ENCODE data around the gene MVD.

The MVD gene

GRCh38 chr16:88646345-88647034, 16.4 kb downstream of the MVD start:
- FAIRE-seq (no peak), DNase-seq (ENCODE audit: extremely low spot score, insufficient read length, low read depth) (no peak)

DNA sequence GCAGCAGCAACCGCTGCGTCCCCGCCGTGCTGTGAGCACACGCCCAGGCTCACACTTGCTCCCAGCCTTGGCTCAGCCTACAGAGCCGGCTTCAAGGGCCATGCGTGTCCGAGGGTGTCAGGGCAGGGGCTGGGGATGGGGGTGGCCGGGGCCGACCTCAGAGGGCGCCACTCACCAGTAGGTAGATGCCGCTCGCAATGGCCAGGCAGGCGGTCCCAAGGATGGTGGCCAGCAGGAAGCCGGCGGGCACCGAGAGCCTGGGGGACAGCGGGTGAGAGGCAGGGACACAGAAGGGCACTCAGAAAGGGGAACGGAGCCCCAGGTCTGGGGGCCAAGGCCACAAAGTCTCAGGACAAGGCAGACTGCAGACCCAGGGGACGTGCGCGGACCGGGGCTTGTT, 16.9 kb downstream of the MVD start:
- FAIRE-seq (no peak), DNase-seq (ENCODE audit: extremely low spot score, insufficient read length, low read depth) (no peak)

DNA sequence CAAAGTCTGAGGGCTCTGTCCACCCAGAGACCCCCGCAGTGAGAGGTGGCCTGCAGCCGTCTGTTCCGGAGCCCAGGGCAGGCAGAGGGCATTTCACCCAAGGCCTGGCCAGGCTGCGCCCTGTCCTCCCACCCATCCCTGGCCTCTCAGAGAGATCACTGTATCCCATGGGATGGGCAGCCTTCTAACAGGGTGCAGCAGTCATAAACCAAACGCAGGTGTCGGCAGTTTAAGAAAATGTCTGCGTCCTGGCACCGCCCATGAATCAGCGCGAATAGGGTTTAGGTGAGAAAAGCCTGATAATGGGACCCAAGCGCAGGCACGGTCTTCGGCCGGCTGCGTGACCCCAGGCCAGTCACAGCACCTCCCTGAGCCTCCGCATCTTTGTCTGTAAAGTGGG, 17.4 kb downstream of the MVD start:
- no peak for FAIRE-seq
- DNase-seq (ENCODE audit: extremely low spot score, insufficient read length, low read depth), result no peak

DNA sequence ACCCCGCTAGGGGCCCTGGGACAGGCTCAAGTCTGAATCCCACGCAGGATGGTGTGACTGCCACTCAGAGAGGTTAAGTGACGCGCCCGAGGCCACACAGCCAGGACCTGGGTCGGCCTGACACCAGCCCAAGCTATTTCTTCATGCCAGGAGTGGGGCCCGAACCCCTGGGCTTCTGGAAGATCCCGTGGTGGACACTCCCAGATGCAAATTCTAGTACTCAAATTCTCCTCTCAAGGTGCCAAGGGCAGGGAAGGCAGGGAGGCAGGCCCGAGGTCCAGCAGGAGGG, 19.3 kb downstream of the MVD start:
- FAIRE-seq, result no peak

DNA sequence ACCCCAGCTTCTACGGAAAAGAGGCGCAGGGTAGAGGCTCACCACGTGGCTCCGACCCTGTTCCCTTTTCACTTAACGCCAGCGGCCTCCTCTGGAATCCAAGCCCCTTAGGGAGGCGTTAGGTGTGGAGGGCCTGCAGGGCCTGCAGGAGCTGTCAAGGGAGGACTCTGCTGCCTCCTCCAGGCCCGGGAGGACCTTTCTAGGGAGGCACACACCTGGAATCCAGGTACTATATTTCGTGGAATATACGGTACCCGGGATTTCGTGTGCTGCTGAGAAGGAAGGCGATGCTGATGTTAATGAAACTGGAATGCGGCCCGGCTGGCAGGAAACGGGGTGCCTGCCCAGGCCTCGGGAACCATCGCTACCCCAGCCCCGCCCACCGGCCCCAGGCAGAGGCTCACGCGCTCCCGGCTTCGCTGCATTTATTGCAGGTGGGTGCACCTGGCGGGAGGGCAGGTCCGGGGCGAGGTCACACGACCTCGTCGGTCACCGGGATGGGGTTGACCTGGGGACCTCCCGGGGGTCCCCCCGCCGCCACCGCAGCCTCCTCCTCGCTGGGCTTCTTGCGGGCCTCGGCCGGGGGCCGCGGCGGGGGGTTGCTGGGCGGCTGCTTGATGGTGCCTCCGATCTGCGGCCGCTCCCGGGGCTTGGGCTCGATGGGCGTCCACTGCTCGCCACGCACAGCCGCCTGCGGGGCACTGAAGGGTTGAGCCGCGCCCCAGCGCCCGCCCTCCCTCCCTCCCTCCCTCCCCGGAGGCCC, 19.8 kb downstream of the MVD start:
- DNase-seq (ENCODE audit: extremely low spot score, insufficient read length, low read depth) (no peak), FAIRE-seq (no peak)

More for the DNA sequence above, 19.3 kb downstream of the MVD start:
- no peak for DNase-seq (ENCODE audit: extremely low spot score, insufficient read length, low read depth)

- no peak for FAIRE-seq
These were observed 22.2 kb downstream of the MVD start for GRCh38 chr16:88640498-88641247.

GRCh38 chr16:88640039-88640495, 22.8 kb downstream of the MVD start:
- FAIRE-seq, result no peak
- DNase-seq (ENCODE audit: extremely low spot score, insufficient read length, low read depth), result no peak

More at GRCh38 chr16:88640498-88641247, 22.2 kb downstream of the MVD start:
- no peak for DNase-seq (ENCODE audit: extremely low spot score, insufficient read length, low read depth)

DNA sequence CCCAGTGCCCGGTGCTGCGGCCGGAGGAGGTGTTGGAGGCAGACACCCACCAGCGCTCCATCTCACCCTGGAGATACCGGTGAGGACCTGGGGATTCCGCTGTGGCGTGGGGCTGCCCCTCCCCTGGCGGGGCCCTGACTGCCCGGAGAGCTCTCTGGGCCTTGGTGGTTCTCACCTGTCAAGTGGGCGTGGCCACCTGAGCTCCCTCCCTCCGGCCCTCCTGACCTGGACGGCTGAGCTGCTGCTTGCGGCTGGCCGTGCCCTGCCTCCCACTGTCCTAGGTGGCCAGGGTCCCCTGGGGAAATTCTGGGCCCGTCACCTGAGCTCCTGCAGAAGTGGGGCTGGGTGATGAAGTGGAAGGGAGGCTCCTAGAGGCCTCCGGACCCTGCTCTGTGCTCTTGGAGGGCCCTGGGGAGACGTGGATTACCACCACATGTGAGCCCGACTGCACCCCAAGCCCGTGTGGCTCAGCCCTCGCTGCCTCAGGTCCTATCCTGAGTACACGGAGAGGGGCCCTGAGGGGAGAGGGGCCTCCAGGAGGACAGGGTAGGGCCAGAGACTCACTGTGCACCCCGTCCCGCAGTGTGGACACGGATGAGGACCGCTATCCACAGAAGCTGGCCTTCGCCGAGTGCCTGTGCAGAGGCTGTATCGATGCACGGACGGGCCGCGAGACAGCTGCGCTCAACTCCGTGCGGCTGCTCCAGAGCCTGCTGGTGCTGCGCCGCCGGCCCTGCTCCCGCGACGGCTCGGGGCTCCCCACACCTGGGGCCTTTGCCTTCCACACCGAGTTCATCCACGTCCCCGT, 23.5 kb downstream of the MVD start:
- no peak for FAIRE-seq
- no peak for DNase-seq (ENCODE audit: extremely low spot score, insufficient read length, low read depth)

DNA sequence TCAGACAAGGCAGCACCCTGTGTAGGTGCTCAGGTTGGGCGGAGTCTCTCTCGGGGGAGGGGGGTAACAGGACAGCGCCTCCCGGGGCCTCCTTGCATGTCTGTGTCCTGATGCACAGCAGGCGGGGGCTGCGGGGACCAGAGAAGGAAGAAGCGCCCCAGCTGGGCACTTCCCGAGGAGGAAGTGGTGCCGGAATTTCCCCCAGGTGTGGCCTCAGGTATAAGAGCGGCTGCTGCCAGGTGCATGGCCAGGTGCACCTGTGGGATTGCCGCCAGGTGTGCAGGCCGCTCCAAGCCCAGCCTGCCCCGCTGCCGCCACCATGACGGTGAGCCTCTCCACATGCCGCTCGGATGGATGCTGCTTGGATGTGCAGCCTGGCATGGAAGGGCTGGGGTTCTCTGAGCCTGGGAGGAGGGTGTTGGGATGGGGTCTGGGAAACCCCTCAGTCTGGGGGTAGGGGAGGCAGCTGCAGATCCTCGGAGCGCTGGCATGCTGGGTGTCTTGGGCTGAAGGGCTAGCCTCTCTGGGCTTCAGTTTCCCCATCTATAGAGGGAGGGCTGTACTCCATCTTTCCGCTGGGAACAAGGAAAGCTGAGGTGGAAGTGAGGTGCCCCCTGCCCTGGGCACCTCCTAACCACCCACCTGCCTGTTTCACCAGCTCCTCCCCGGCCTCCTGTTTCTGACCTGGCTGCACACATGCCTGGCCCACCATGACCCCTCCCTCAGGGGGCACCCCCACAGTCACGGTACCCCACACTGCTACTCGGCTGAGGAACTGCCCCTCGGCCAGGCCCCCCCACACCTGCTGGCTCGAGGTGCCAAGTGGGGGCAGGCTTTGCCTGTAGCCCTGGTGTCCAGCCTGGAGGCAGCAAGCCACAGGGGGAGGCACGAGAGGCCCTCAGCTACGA, 24.3 kb downstream of the MVD start, which contains the start of gene IL17C:
TSS of gene IL17C (plus strand) at position 250 of the 908 bp plus-strand sequence. CDS start at position 320, 70 bp downstream.
- FAIRE-seq (no peak), DNase-seq (ENCODE audit: extremely low spot score, insufficient read length, low read depth) (no peak)

DNA sequence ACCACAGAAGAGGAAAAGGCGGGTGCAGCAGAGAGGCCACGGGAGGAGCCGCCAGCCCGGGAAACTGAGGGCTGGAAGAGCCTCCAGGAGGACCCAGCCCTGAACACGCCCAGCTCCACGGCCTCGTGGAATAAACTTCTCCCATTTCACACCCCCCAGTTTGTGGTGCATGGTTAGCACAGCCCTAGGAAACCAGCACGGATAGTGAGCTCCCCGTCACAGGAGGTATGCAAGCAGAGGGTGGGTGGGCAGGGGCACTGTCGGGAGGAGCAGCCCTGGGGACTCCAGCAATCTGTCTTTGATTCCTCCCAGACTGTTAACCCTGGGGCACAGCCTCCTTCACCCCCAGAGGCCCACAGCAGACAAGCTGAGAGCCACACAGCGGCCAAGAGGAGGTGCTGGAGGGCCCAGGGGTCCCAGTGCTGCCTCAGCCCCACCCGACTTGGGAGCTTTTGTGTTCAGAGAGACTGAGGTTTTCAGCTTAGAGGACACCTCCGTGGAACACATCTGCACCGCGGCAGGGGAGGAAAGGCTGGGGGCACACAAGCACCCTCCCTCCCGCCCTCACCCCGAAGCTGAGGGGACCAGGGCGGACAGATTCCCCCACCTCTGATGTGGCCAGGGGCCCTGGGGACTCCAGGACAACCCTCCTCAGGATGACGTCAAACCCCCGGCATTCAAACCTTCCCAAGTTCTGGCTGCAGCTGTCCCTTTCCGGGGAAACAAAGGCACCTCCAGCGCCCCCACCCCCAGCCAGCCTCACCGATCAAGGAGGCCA, 26.2 kb downstream of the MVD start:
- FAIRE-seq, result no peak
- DNase-seq (ENCODE audit: extremely low spot score, insufficient read length, low read depth), result no peak

- no peak for FAIRE-seq
- no peak for DNase-seq (ENCODE audit: extremely low spot score, insufficient read length, low read depth)
These were observed 27.1 kb downstream of the MVD start for GRCh38 chr16:88635671-88636319.

DNA sequence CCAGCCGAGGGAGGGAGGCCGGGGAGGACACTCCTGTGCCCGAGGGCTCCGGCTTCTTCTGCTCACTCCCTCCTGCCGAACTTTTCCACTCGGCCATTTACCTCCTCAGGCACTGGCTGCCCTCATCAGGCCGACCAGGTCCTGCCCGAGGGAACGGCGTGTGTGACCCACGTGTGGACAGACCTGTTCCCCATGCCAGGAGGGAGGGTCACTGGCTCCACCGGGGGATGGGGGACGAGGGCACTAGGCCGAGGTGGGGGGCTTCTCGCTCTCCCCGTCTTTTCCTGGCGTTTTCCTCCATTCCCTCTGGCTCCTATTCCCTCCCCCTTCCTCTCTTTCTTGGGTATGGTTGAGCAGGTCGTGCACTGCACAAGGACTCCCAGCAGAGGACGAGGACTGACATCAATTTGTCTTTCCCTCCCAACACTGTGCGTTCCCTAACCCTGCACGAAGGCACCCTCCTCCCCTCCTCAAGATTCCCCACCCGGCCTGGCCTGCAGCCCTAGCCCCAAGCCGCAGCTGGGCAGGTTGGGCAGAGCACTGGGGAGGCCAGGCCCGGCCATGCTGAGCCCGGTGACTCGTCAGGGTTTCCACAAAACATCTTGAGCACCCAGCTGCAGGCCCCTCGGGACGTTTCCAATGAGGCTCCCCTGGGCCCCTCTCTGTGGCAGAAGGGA, 27.8 kb downstream of the MVD start:
- no peak for DNase-seq (ENCODE audit: extremely low spot score, insufficient read length, low read depth)

DNA sequence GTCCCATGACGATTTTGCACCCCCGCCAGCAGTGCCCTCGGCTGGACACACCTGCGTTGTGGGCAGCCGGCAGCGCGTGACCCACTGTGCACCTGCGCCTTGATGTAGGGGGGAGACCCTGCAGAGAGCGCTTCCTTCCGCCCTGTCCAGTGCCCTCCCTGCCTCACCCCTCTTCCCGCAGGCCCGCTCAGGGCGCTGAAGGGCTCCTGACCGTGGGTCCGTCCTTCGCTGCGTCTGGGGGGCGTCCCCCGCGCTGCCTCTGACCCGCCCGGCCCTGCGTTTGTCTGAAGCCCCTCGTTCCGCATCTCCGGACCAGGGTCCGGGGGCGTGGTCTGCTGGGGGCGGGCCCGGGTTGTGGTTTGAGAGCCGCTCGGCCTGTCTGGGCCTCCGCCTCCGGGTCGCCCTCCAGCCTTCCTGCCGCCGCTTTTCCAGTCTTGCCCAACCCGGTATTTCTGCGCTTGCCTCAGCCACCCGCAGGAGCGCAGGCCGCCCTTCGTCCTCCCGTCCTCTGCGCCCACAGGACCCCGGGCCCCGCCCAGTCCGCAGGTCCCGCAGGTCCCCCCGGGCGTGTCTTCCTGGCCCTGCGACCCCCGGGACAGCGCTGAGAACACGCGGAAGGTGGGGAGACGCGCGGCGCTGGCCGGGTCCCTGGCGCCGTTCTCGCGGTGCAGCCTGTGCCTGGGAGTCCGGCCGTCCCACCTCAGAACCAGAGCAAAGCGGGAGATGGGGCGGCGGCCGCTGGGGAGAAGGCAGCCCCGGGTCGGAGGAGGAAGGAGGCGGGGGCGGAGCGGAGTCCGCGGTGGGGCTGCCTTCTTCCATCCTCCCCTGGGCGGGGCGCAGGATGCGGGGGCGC, 28.5 kb downstream of the MVD start:
- FAIRE-seq (peak; percentile 72), DNase-seq (ENCODE audit: extremely low spot score, insufficient read length, low read depth) (no peak)

More for the DNA sequence above, 27.8 kb downstream of the MVD start:
- FAIRE-seq, result no peak

- no peak for DNase-seq (ENCODE audit: extremely low spot score, insufficient read length, low read depth)
These were observed 29.2 kb downstream of the MVD start for GRCh38 chr16:88633684-88634140.

GRCh38 chr16:88632587-88632930, 30.3 kb downstream of the MVD start:
- no peak for DNase-seq (ENCODE audit: extremely low spot score, insufficient read length, low read depth)
- no peak for FAIRE-seq

More at GRCh38 chr16:88633684-88634140, 29.2 kb downstream of the MVD start:
- FAIRE-seq, result peak; percentile 84

DNA sequence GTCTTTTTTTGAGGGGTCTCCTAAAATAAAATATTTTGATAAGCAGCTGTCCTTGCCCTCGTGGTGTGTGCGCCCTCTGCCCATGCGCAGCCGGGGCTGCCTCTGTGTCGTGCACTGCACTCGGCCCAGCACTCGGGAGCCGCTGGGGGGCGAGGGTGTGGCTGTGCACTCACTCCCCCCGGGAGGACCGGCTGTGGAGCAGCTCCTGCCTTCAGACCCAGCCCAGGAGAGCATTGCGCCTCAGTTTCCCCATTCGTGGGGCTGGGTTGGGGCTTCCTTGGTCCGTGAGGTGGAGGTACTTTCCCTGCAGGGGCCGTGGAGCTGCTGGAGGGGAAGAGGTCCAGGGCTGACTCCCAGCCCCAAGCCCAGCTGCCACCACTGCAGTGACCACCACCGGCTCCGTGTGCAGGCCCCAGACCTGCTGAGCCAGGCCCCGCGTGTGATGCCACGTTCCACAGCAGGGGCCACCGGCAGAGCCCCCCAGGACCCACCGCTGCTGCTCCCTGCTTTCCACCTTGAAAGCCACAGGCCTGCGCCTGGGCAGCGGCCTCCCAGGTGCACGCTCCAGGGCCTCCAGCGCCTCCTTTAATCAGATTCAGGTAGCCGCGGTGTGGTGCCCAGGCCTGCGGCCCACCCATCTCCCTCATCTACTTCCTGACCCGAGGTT, 30.8 kb downstream of the MVD start:
- FAIRE-seq, result no peak
- no peak for DNase-seq (ENCODE audit: extremely low spot score, insufficient read length, low read depth)

All from GM18507 (cell line).